Activated CD8-positive, alpha-beta memory T cell treated with anti-CD3 and anti-CD28 coated beads, Interleukin-2, amount 50 U/mL, for 4 hours (primary cell): ENCODE measurements around the gene LPCAT3.

ENCODE experiments used
- DNase-seq: peaks from one replicate; pipeline ENCODE4 v3.0.0-alpha.2; 2020

The LPCAT3 gene

DNA sequence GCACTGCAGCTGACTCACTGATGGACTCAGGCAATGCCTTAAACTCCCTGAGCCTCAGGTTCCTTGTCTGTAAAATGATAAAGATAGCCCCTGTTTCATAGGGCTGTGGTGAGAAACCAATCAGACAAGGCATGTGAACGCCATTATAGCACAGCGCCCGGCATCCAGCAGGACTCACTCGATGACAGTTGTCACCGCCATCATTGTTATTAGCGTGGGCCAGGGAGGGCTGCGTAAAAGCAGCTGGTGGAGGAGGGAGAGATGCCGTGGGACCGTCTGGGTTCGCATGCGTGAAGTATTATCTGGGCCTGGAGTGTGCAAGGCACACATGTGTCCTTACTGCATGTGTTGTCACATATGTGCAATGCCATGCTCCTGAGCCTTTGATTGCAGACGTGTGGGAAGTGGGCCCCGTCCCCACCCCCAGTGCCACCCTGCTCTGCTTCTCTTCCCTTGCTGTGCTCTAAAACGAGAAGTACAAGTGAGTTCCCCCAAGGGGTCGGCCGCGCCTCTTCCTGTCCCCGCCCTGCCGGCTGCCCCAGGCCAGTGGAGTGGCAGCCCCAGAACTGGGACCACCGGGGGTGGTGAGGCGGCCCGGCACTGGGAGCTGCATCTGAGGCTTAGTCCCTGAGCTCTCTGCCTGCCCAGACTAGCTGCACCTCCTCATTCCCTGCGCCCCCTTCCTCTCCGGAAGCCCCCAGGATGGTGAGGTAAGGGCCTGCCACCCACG is 67.3 kb downstream of the LPCAT3 start, which contains the start of gene PTPN6:
PTPN6 (plus strand) TSS at position 546 of the 730 bp plus-strand sequence; CDS start at position 703, 157 bp downstream.
- DNase-seq: peak; percentile 72

DNA sequence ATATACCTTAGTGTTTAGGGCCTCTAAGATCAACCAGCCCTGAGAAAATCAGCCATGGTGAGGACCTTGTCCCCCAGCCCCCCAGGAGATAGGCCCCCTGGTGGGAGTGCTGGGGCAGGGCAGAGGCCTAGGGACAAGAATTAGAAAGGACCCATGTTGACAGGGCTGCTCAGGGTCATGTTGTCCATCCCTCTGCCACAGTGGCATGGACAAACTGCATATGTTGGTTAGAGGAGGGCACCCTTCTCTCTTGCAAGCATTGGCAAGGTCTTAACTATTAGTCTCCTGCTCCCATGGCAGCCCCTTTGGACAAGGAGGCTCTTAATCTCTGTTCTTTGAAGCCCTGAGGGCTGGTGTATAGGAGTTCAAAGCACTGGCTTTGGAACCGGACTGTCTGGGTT is 67.9 kb downstream of the LPCAT3 start:
- DNase-seq: no peak

DNA sequence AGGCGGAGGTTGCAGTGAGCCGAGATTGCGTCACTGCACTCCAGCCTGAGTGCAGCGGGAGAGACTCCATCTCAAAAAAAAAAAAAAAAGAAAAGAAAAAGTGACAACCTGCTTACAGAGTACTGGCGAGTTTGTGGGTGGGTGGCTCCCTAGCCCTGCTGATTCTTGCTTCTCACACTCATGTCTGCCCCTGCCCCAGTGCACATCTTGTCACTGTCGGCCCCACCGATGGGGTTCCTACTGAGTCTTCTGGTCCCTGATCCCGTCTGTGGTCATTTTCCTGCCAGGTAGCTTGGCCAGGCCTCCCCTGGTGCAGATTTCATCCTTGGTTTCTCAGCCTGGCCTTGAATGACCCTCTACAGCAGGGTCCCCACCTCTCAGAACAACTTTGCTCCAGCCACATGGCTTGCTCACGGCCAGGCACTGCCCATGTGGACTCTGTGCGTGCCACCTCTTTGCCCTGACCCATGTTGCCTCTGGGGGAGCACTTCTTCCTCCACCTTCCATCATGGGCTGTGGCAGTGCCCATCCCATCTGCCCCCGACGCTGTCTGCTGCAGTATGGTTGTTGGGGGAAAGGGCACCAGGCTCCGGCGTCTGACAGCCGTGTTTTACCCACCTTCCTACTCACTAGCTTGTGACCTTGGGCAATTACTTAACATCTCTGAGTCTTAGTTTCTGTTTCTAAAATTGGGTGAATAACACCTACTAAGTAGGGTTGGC is 69.2 kb downstream of the LPCAT3 start:
- no peak for DNase-seq

DNA sequence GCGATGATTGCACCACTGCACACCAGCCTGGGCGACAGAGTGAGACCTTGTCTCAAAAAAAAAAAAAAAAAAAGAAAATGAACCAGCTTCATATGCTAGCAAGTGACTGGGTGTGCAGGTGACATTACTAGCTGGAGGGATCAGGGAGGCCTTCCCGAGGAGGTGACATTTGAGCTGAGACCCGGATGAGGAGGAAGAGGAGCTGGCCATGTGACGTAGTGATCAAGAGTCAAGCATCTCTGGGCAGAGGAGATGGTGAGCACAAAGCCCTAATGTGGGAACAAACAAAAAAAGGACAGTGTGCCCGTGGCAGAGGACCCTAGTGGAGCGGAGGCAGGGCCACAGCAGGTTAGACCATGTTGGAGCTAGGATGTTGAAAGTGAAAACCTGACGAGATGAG is 70.7 kb downstream of the LPCAT3 start:
- DNase-seq: no peak

DNA sequence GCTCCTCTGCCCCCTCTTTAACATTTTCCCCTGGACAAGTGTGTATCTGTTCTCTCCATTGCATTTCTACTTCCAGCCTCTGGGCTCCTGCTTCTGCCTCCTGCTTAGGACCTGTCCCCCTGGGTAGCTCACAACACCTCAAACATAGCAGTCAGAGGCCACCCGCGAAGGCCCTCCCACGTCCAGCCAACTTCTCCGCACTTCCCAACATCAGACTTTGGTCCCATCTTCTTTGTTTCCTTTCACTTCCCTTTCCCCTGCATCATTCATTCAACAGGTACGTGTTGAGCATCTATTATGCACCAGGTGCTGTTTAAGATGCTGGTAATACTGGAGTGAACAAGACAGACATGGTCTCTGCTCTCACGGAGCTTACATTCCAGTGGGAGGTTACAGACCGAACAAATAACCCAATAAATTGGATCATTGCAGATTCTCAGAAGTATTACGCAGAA is 71.3 kb downstream of the LPCAT3 start:
- no peak for DNase-seq

DNA sequence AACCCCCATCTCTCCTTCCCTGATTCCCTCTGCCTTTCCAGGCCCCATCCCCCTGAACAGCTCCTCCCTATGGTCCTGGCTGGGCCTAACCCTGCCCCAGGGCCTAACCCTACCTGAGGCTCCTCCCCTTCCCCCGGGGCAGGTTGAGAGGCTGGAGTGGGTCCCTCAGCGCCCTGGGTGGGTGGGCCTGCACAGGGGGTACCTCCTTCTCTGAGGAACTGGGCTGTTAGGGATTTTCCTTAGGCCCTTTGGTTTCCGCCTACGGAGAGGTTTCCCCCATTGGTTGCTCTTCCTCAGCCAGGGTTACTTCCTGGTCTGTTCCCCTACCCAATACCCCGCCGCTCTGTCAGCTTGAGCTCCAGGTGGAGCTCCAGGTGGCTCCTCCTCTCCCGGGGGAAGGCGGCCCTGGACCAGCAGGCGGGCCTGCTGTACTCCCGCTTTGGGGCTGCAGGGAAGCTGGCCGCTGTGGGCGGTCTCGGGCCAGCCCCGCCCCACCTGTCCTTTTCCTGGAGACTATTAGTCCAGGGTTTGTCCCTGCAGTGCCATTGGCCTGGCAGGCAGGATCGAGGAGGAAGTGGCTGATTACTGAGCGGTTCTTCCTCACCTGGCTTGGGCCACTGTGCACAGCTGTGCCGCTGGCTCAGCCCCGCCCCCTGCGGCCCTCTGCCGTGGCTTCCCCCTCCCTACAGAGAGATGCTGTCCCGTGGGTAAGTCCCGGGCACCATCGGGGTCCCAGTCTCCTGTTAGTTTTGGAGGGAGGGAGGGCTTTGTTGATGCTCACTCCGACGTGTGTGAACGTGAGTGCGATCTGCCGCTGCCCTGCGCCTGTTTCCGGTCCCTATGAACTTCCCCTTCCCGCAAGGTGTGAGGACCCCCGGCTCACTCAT is 72.0 kb downstream of the LPCAT3 start:
- DNase-seq: peak; percentile 60

DNA sequence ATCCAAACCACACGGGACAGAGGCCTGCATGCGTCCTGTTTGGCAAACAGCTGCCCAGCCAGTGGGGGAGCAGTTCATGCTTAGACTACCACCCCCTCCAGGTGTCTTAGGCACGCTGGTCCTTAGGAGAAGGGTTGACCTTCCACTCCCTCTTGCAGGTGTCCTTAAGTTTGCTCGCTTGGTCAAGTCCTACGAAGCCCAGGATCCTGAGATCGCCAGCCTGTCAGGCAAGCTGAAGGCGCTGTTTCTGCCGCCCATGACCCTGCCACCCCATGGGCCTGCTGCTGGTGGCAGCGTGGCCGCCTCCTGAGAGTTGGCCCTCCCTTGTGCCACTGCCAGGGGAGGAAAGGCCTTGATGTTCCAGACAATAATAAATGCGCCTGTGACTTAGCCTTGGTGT is 72.7 kb downstream of the LPCAT3 start:
- DNase-seq: no peak

DNA sequence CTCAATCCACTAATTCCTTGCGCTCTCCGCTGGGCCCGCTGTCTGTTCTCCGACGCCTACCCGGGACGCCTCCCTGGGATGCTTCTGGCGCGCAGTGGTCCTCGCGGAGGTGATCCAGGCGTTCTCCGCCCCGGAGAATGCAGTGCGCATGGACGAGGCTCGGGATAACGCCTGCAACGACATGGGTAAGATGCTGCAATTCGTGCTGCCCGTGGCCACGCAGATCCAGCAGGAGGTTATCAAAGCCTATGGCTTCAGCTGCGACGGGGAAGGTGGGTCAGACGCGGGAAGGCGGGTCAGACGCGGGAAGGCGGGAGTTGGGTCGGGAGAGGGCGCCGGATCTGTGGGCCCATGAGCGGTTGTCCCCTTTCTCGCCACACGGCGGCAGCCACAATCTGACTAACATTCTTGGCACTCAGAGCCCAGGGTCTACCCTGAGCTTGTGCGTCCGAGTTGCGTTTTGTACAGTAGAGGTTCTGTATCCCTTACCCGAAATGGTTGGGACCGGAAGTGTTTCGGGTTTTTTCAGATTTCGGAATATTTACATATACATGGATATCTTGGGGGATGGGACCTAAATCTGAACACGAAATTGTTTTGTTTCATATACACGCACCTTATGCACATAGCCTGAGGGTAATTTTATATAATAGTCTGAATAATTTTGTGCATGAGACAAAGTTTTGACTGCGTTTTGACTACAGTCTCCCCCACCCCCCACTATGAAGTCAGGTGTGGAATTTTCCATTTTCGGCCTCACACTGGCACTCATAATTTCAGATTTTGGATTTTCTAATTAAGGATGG is 73.7 kb downstream of the LPCAT3 start:
- peak; percentile 85 for DNase-seq

DNA sequence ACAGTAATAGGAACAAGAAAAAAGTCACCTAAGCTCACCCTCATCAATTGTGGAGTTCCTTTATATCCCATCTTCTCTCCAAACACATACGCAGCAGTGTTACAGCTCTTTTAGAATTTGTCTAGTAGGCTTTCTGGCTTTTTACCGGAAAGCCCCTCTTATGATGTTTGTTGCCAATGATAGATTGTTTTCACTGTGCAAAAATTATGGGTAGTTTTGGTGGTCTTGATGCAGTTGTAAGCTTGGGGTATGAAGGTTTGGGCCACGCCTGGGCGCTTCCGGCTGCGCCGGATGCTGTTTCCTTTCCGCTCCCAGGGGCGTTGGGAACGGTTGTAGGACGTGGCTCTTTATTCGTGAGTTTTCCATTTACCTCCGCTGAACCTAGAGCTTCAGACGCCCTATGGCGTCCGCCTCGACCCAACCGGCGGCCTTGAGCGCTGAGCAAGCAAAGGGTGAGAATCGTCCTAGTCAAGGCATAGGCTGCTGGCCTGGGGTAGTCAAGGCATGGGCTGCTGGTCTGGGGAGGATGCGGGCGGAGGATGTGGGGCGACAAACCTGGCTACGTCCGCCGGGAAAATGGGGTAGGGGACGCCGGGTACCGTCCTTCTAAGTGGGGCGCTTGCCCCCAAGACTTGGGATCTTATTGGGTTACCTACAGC is 74.4 kb downstream of the LPCAT3 start, which contains the start of the genes C12orf57 and RNU7-1:
C12orf57 (plus strand) TSS at position 301 of the 659 bp plus-strand sequence; CDS start at position 401, 100 bp downstream.
RNU7-1 (plus strand) TSS at position 95 of the 659 bp plus-strand sequence.
- peak; percentile 50 for DNase-seq

DNA sequence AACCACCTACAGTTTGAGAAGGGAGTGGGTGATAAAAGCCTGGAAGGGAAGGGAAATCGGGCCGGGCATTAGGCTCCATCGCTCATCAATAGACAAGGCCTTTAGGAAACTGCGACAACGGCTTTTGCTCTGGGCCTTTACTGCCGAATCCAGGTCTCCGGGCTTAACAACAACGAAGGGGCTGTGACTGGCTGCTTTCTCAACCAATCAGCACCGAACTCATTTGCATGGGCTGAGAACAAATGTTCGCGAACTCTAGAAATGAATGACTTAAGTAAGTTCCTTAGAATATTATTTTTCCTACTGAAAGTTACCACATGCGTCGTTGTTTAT is 74.9 kb downstream of the LPCAT3 start:
- DNase-seq: peak; percentile 67

DNA sequence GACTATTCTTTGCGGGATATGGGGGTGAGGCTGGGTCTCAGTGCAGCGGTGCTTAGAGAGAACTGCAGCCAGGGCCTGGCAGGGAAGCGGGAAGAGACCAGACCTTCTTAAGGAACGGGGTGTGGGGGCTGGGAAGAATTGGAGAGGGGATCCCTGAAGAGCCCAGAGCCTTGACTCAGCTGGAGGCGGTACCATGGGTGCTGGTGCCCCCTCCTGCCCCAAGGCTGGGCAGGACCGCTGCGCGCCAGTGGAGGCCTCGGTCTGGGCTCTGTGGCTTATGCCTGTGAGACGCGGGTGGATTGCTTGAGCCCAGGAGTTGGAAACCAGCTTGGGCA is 76.0 kb downstream of the LPCAT3 start:
- DNase-seq: no peak

DNA sequence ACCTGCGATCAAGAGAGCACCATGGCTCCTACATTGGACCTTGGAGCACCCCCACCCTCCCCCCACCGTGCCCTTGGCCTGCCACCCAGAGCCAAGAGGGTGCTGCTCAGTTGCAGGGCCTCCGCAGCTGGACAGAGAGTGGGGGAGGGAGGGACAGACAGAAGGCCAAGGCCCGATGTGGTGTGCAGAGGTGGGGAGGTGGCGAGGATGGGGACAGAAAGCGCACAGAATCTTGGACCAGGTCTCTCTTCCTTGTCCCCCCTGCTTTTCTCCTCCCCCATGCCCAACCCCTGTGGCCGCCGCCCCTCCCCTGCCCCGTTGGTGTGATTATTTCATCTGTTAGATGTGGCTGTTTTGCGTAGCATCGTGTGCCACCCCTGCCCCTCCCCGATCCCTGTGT is 76.5 kb downstream of the LPCAT3 start:
- no peak for DNase-seq

DNA sequence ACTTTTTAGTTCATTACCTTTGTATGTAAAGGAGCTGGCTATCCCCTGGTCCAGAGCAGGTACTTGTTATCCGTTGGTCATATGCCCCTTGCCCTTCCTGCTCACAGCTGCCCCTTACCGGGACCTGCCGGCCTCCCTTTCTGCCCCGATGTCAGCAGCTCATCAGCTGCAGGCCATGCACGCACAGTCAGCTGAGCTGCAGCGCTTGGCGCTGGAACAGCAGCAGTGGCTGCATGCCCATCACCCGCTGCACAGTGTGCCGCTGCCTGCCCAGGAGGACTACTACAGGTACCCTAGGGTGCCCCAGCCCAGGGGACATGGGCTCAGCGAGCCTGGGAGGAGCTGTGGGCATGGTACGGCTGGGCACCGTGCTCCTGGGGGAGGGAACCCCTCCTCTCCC is 77.0 kb downstream of the LPCAT3 start:
- no peak for DNase-seq

DNA sequence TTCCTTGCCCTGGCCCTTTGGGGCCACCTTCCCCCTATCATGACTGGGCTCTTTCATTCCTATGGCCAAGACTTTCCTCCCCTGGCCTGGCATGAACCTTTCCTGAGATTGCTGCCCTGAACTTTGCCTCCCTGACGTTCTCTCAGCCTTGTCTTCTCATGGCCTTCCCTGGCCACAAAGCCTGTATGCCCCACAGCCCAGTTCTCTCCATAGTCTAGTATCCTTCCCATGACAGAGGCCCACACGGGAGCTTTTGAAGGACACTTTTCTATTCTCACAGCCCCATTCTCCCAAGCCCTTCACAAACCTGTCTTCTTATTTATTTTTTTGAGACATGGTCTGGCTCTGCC is 79.1 kb downstream of the LPCAT3 start:
- DNase-seq: no peak

DNA sequence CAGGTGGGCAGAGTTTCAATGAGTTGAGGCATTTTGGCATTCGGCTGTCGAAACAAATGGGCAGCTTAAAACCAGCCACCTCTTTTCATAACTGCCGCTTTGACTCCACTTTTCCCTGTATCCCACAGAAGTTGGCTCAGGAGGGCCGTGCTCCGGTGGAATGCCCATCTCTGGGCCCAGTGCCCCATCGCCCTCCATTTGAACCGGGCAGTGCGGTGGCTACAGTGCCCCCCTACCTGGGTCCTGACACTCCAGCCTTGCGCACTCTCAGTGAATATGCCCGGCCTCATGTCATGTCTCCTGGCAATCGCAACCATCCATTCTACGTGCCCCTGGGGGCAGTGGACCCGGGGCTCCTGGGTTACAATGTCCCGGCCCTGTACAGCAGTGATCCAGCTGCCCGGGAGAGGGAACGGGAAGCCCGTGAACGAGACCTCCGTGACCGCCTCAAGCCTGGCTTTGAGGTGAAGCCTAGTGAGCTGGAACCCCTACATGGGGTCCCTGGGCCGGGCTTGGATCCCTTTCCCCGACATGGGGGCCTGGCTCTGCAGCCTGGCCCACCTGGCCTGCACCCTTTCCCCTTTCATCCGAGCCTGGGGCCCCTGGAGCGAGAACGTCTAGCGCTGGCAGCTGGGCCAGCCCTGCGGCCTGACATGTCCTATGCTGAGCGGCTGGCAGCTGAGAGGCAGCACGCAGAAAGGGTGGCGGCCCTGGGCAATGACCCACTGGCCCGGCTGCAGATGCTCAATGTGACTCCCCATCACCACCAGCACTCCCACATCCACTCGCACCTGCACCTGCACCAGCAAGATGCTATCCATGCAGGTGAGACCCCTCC is 79.7 kb downstream of the LPCAT3 start:
- DNase-seq: no peak

DNA sequence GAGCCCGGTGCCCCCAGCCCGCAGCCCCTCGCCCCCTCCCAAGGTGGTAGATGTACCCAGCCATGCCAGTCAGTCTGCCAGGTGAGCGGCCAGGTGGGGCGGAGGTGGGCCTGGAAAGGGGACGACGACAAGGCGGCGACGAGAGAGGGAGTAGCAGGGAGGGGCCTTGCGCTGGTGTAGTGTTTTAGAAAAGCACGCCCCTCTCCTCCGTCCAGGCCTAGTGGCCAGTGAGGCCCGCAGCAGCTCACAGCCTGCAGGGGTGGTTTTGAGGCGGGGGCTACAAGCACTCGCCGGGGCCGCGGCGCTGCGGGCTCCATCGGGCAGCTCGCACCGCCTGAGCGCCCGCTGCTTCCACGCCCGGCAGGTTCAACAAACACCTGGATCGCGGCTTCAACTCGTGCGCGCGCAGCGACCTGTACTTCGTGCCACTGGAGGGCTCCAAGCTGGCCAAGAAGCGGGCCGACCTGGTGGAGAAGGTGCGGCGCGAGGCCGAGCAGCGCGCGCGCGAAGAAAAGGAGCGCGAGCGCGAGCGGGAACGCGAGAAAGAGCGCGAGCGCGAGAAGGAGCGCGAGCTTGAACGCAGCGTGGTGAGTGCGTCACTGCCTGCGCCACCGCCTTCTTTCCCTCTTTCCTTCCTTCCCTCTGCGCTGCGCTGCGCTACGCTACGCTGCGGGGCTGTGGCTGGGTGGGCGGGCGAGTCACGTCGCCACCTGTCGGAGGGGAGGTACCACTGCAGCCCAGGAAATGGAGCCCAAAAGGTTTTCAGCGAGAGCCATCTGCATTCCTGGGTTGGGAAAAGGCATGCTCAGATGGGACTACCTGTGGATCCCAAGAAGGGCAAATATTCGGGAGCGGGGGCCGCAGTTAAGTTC is 80.6 kb downstream of the LPCAT3 start:
- DNase-seq: peak; percentile 91

DNA sequence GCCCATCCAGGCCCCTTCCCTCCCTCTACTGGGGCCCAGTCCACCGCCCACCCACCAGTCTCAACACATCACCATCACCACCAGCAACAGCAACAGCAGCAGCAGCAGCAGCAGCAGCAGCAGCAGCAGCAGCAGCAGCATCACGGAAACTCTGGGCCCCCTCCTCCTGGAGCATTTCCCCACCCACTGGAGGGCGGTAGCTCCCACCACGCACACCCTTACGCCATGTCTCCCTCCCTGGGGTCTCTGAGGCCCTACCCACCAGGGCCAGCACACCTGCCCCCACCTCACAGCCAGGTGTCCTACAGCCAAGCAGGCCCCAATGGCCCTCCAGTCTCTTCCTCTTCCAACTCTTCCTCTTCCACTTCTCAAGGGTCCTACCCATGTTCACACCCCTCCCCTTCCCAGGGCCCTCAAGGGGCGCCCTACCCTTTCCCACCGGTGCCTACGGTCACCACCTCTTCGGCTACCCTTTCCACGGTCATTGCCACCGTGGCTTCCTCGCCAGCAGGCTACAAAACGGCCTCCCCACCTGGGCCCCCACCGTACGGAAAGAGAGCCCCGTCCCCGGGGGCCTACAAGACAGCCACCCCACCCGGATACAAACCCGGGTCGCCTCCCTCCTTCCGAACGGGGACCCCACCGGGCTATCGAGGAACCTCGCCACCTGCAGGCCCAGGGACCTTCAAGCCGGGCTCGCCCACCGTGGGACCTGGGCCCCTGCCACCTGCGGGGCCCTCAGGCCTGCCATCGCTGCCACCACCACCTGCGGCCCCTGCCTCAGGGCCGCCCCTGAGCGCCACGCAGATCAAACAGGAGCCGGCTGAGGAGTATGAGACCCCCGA is 81.4 kb downstream of the LPCAT3 start:
- peak; percentile 72 for DNase-seq

DNA sequence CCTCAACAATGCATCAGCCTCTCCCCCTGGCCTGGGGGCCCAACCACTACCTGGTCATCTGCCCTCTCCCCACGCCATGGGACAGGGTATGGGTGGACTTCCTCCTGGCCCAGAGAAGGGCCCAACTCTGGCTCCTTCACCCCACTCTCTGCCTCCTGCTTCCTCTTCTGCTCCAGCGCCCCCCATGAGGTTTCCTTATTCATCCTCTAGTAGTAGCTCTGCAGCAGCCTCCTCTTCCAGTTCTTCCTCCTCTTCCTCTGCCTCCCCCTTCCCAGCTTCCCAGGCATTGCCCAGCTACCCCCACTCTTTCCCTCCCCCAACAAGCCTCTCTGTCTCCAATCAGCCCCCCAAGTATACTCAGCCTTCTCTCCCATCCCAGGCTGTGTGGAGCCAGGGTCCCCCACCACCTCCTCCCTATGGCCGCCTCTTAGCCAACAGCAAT is 82.1 kb downstream of the LPCAT3 start:
- DNase-seq: no peak
